Fibroblast of lung (primary cell): Measurements from ENCODE around the gene LMOD2.

ENCODE experiments used
- EZH2 ChIP-seq: IDR thresholded peaks from 2 replicates; pipeline ENCODE4 v1.5.1; 2012; ENCODE audit warnings: low read length, control low read depth, mild to moderate bottlenecking; ENCODE audit errors: missing control alignments
- TF ChIP-seq, protein P1 (sequence below), 2 donors: IDR thresholded peaks in 1 of 2; conservative IDR thresholded peaks in 1 of 2; 1 replicate in 1 of 2; 2 replicates in 1 of 2; pipeline ENCODE4 v1.5.1; 2011 to 2012; ENCODE audit warnings: low read length in 2 of 2, control low read depth in 1 of 2, inconsistent platforms in 1 of 2, low read depth in 1 of 2, mild to moderate bottlenecking in 1 of 2

DNA sequence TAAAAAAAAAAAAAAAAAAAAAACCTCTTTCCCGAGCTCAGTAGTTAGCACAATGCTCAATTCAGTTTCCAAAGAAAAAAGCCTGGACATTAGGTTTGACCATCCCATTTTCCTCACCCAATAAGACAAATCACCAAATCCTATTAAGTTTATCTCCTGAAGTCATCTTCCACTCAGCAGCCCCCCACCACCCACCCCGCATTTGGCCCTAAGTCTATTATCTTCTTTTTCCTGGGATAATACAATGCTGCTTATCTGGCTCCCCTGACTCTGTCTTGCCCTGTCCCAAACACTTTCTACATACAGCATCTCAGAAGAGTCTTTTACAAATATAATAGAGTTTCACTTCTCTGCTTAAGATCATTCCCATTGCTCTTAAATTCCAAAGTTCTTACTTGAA is 17.8 kb upstream of the LMOD2 start:
- TF ChIP-seq EZH2 = no peak
- TF ChIP-seq, protein P1, sequence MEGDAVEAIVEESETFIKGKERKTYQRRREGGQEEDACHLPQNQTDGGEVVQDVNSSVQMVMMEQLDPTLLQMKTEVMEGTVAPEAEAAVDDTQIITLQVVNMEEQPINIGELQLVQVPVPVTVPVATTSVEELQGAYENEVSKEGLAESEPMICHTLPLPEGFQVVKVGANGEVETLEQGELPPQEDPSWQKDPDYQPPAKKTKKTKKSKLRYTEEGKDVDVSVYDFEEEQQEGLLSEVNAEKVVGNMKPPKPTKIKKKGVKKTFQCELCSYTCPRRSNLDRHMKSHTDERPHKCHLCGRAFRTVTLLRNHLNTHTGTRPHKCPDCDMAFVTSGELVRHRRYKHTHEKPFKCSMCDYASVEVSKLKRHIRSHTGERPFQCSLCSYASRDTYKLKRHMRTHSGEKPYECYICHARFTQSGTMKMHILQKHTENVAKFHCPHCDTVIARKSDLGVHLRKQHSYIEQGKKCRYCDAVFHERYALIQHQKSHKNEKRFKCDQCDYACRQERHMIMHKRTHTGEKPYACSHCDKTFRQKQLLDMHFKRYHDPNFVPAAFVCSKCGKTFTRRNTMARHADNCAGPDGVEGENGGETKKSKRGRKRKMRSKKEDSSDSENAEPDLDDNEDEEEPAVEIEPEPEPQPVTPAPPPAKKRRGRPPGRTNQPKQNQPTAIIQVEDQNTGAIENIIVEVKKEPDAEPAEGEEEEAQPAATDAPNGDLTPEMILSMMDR (conservative IDR thresholded peaks at IDR 0.05 in 1 of 2, IDR thresholded peaks at IDR 0.05 in 1 of 2; ENCODE audit: low read depth in 1 of 2, low read length in 2 of 2) = no peak
